Vagina (tissue), 2 donors: ENCODE measurements around the gene NPR2.

Experiments
- POLR2A ChIP-seq, 2 donors: fragments of 450-650 bp; IDR thresholded peaks; one replicate each; pipeline ENCODE4 v1.6.1; 2017; ENCODE audit warnings: antibody characterized with exemption in 2 of 2, mild to moderate bottlenecking in 2 of 2, moderate library complexity in 2 of 2
- TF ChIP-seq, protein P1 (sequence below), 3 experiments: fragments of 450-650 bp in 2 of 3; fragments of 200-600 bp in 1 of 3; sonication (generic) in 1 of 3; IDR thresholded peaks; one replicate each; pipeline ENCODE4 v1.5.1; 2017 to 2019; ENCODE audit warnings: antibody characterized with exemption in 3 of 3, mild to moderate bottlenecking in 2 of 3, moderate library complexity in 2 of 3

DNA sequence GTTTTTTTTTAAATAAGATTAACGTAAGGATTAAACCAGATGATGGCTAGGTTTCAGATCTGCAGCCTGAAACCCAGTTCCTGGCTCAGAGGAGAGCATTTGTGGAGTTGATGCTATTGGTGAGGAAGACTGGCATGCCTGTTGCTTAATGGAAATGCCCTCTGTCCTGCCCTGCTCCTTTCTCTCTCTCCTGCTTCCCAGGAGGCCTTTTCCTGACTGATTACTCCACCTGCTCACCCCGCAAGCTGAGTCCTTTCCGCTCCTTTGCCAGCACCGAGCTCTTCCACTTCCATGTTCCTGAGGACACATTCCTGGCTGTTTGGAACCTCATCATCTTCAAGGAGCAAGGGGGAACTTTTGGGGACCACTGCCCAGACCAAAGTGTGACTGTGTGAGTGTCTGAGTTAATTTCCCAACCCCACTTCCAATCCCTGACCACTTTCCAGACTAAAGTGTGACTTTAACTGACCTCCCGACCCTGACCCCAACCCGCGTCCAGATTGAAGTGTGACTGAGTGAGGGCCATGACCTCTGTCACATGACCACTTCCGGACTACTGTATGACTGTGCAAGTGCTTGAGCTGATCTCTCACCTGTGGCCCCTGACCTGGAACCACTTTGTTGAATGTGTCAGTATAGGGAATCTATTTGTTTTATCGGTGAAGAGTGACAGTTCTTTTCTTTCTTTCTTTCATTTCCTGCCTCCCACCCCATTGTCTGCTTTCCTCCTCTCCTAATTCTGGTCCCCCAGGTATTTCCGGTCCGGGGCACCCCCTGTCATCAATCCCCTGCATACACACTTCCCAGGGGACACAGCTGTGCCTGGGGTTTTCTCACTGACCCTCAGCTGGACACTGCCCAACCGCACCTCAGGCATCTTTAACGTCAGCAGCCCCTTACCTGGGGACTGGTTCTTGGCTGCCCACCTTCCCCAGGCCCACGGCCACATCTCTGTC, 43.1 kb downstream of the NPR2 start:
- TF ChIP-seq, protein P1, sequence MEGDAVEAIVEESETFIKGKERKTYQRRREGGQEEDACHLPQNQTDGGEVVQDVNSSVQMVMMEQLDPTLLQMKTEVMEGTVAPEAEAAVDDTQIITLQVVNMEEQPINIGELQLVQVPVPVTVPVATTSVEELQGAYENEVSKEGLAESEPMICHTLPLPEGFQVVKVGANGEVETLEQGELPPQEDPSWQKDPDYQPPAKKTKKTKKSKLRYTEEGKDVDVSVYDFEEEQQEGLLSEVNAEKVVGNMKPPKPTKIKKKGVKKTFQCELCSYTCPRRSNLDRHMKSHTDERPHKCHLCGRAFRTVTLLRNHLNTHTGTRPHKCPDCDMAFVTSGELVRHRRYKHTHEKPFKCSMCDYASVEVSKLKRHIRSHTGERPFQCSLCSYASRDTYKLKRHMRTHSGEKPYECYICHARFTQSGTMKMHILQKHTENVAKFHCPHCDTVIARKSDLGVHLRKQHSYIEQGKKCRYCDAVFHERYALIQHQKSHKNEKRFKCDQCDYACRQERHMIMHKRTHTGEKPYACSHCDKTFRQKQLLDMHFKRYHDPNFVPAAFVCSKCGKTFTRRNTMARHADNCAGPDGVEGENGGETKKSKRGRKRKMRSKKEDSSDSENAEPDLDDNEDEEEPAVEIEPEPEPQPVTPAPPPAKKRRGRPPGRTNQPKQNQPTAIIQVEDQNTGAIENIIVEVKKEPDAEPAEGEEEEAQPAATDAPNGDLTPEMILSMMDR (IDR thresholded peaks at IDR 0.05): no peak
- no peak for TF ChIP-seq POLR2A (IDR thresholded peaks at IDR 0.05)
